Tibial nerve (tissue), 4 donors: ENCODE data around the gene STON1. TPM values are rescaled to one million over a fixed set of nuclear protein-coding genes. Genes with fewer than 3 reads are reported as not detected.
"Not testable (repeated sequence)": the region's sequence is repeated elsewhere in the genome, so short reads cannot be mapped to it uniquely, and the experiment has no call there.

Experiments used
- DNase-seq, 2 donors: peaks; one replicate each; pipeline ENCODE4 v3.0.0-alpha.2; 2019; ENCODE audit warnings: low spot score in 2 of 2
- H3K27ac ChIP-seq, 4 donors: fragments of 200-600 bp; sonication (generic) in 3 of 4; one replicate each; pipeline ENCODE4 v1.5.1; 2017 to 2019; ENCODE audit warnings: mild to moderate bottlenecking in 1 of 4
- H3K27me3 ChIP-seq, 2 donors: fragments of 200-600 bp; sonication (generic) in 1 of 2; one replicate each; pipeline versions ENCODE4 v1.5.1 to v1.6.0; 2017 to 2019
- H3K36me3 ChIP-seq, 3 donors: fragments of 200-600 bp; sonication (generic); one replicate each; pipeline ENCODE4 v1.5.1; 2018 to 2019
- H3K4me1 ChIP-seq, 4 donors: fragments of 200-600 bp; sonication (generic) in 3 of 4; one replicate each; pipeline ENCODE4 v1.5.1; 2017 to 2019
- H3K4me3 ChIP-seq, 4 donors: fragments of 200-600 bp; sonication (generic) in 3 of 4; one replicate each; pipeline ENCODE4 v1.5.1; 2017 to 2019; ENCODE audit warnings: mild to moderate bottlenecking in 1 of 4, moderate library complexity in 1 of 4
- H3K9me3 ChIP-seq, 4 donors: fragments of 200-600 bp; sonication (generic) in 3 of 4; one replicate each; pipeline ENCODE4 v1.5.1; 2017 to 2019
- CTCF ChIP-seq, 5 experiments: fragments of 200-600 bp in 3 of 5; fragments of 450-650 bp in 2 of 5; sonication (generic) in 3 of 5; IDR thresholded peaks; one replicate each; pipeline ENCODE4 v1.5.1; 2016 to 2019; ENCODE audit warnings: antibody characterized with exemption in 5 of 5, mild to moderate bottlenecking in 3 of 5, moderate library complexity in 2 of 5
- EP300 ChIP-seq, 2 donors: sonication (generic); formaldehyde crosslinking; IDR thresholded peaks; one replicate each; pipeline ENCODE4 v1.6.1; 2017; ENCODE audit warnings: antibody characterized with exemption in 2 of 2, mild to moderate bottlenecking in 1 of 2
- POLR2A ChIP-seq, 2 donors: fragments of 450-650 bp; IDR thresholded peaks; one replicate each; pipeline ENCODE4 v1.6.1; 2017; ENCODE audit warnings: antibody characterized with exemption in 2 of 2, mild to moderate bottlenecking in 2 of 2, moderate library complexity in 2 of 2
- WGBS, 2 donors: methylation state at CpG; one replicate each; pipeline ENCODE4 v1.1.5; 2018; 5-methylcytosine and 5-hydroxymethylcytosine counted together
- total RNA-seq, 4 donors: library from RNA; depleted of rRNA; stranded (reverse); fragments of >200 nt; gene quantifications; one replicate each; pipeline ENCODE4 v1.1.0, GENCODE V29; 2016

STON1 gene
- total RNA-seq, 4 donors from 2014 or later: 34.1 to 57.0 (median 46.9) TPM

- no peaks in the 10 kb centered on the region for H3K36me3 ChIP-seq
- peak overlapping the region in 2 of 4 donors; percentile 52 to 82 for H3K27ac ChIP-seq
- WGBS, 2 donors: 45 to 53% methylated on average over 10 of the region's 10 CpGs
- no peaks in the 10 kb centered on the region for H3K9me3 ChIP-seq
- TF ChIP-seq POLR2A (IDR thresholded peaks at IDR 0.05) (no peak), EP300 (IDR thresholded peaks at IDR 0.05) (no peak), CTCF (IDR thresholded peaks at IDR 0.05) (no peak)
- H3K27me3 ChIP-seq: no peaks in the 10 kb centered on the region
- no peak for DNase-seq
- H3K4me3 ChIP-seq: no peak overlapping the region
- peaks cover 0 to 17% (median 3%) of the 10 kb centered on the region in 4 donors for H3K4me1 ChIP-seq
Observed at GRCh38 chr2:48607307-48608014, 77.5 kb downstream of the STON1 start.

GRCh38 chr2:48613211-48613610 is 83.3 kb downstream of the STON1 start:
- Histone ChIP-seq H3K4me3 (no peak overlapping the region), H3K36me3 (no peaks in the 10 kb centered on the region), H3K9me3 (peaks cover 0 to 5% (median 0%) of the 10 kb centered on the region in 4 donors), H3K4me1 (peaks cover 0 to 3% (median 0%) of the 10 kb centered on the region in 4 donors), H3K27ac (no peak overlapping the region), H3K27me3 (no peaks in the 10 kb centered on the region)
- no peak for TF ChIP-seq POLR2A (IDR thresholded peaks at IDR 0.05)
- TF ChIP-seq EP300 (IDR thresholded peaks at IDR 0.05): no peak
- TF ChIP-seq CTCF (IDR thresholded peaks at IDR 0.05): no peak
- WGBS, 2 donors: 92 to 94% methylated on average over 2 of the region's 2 CpGs
- no peak for DNase-seq

- not testable (repeated sequence) for H3K27me3 ChIP-seq, H3K9me3 ChIP-seq, H3K36me3 ChIP-seq, DNase-seq, H3K4me1 ChIP-seq, H3K27ac ChIP-seq, H3K4me3 ChIP-seq
- 94 to 95% methylated on average over 6 to 23 of the region's 35 CpGs for WGBS, 2 donors
Observed at GRCh38 chr2:48614581-48614980, 84.6 kb downstream of the STON1 start.

- no peaks in the 10 kb centered on the region for H3K4me1 ChIP-seq
- H3K9me3 ChIP-seq: peaks cover 0 to 5% (median 0%) of the 10 kb centered on the region in 4 donors
- no peaks in the 10 kb centered on the region for H3K36me3 ChIP-seq
- TF ChIP-seq EP300 (IDR thresholded peaks at IDR 0.05): no peak
- TF ChIP-seq POLR2A (IDR thresholded peaks at IDR 0.05): no peak
- no peak for TF ChIP-seq CTCF (IDR thresholded peaks at IDR 0.05)
- WGBS, 2 donors: 78 to 83% methylated on average over 26 of the region's 26 CpGs
- H3K27ac ChIP-seq: no peak within 1 kb of the TSS
- DNase-seq: no peak
- H3K27me3 ChIP-seq: no peaks in the 10 kb centered on the region
- no peak within 1 kb of the TSS for H3K4me3 ChIP-seq
Observed at GRCh38 chr2:48617618-48618017, 87.7 kb downstream of the STON1 start, which contains the start of gene GTF2A1L. Gene GTF2A1L, plus strand, starts transcription at chr2:48617856. Its CDS starts 19 bp downstream, at chr2:48617875.

GRCh38 chr2:48619526-48619925 is 89.6 kb downstream of the STON1 start:
- no peaks in the 10 kb centered on the region for H3K27me3 ChIP-seq
- no peak overlapping the region for H3K4me3 ChIP-seq
- H3K27ac ChIP-seq: no peak overlapping the region
- no peak for DNase-seq
- H3K4me1 ChIP-seq: no peaks in the 10 kb centered on the region
- no peak for TF ChIP-seq CTCF (IDR thresholded peaks at IDR 0.05)
- TF ChIP-seq EP300 (IDR thresholded peaks at IDR 0.05): no peak
- no peak for TF ChIP-seq POLR2A (IDR thresholded peaks at IDR 0.05)
- no peaks in the 10 kb centered on the region for H3K36me3 ChIP-seq
- 85 to 87% methylated on average over 2 of the region's 2 CpGs for WGBS, 2 donors
- no peaks in the 10 kb centered on the region for H3K9me3 ChIP-seq
